Stimulated activated CD4-positive, alpha-beta T cell treated with anti-CD3 and anti-CD28 coated beads, Interleukin-12 subunit alpha, Interleukin-12 subunit beta, amount 100 ng/mL, for 4 hours (primary cell): Measurements from ENCODE around the gene PLEKHA5.
"Not testable (repeated sequence)": the region's sequence is repeated elsewhere in the genome, so short reads cannot be mapped to it uniquely, and the experiment has no call there.

Source experiments
- DNase-seq: peaks from one replicate; pipeline ENCODE4 v3.0.0-alpha.2; 2020

The PLEKHA5 gene

GRCh38 chr12:19285793-19286448, 156.4 kb downstream of the PLEKHA5 start:
- DNase-seq, result no peak

- DNase-seq, result no peak
These were observed 157.8 kb downstream of the PLEKHA5 start for GRCh38 chr12:19287302-19287701.

GRCh38 chr12:19288161-19288560, 158.6 kb downstream of the PLEKHA5 start:
- DNase-seq, result no peak

GRCh38 chr12:19288603-19289244, 159.2 kb downstream of the PLEKHA5 start:
- DNase-seq, result no peak

- no peak for DNase-seq
These were observed 169.5 kb downstream of the PLEKHA5 start for GRCh38 chr12:19298836-19299605.

- no peak for DNase-seq
These were observed 170.2 kb downstream of the PLEKHA5 start for GRCh38 chr12:19299765-19300164.

GRCh38 chr12:19301223-19301622, 171.7 kb downstream of the PLEKHA5 start:
- no peak for DNase-seq

GRCh38 chr12:19301688-19302087, 172.2 kb downstream of the PLEKHA5 start:
- DNase-seq, result no peak

- DNase-seq, result no peak
These were observed 172.6 kb downstream of the PLEKHA5 start for GRCh38 chr12:19302100-19302640.

- no peak for DNase-seq
These were observed 174.0 kb downstream of the PLEKHA5 start for GRCh38 chr12:19303496-19303895.

- DNase-seq, result no peak
These were observed 174.7 kb downstream of the PLEKHA5 start for GRCh38 chr12:19304149-19304750.

- not testable (repeated sequence) for DNase-seq
These were observed 176.1 kb downstream of the PLEKHA5 start for GRCh38 chr12:19305621-19306020.

- DNase-seq, result no peak
These were observed 176.8 kb downstream of the PLEKHA5 start for GRCh38 chr12:19306366-19306765.

- DNase-seq, result no peak
These were observed 177.9 kb downstream of the PLEKHA5 start for GRCh38 chr12:19307451-19307850.

- no peak for DNase-seq
These were observed 181.6 kb downstream of the PLEKHA5 start for GRCh38 chr12:19311165-19311564.

GRCh38 chr12:19312637-19313036, 183.1 kb downstream of the PLEKHA5 start:
- DNase-seq, result no peak

- no peak for DNase-seq
These were observed 186.9 kb downstream of the PLEKHA5 start for GRCh38 chr12:19316425-19316824.

GRCh38 chr12:19322376-19322775, 192.8 kb downstream of the PLEKHA5 start:
- DNase-seq, result no peak

GRCh38 chr12:19323805-19324204, 194.3 kb downstream of the PLEKHA5 start:
- DNase-seq, result no peak

GRCh38 chr12:19326102-19326501, 196.6 kb downstream of the PLEKHA5 start:
- no peak for DNase-seq

- DNase-seq, result no peak
These were observed 202.7 kb downstream of the PLEKHA5 start for GRCh38 chr12:19332196-19332595.

GRCh38 chr12:19338405-19338804, 208.9 kb downstream of the PLEKHA5 start:
- no peak for DNase-seq

GRCh38 chr12:19350850-19351249, 221.3 kb downstream of the PLEKHA5 start:
- DNase-seq, result not testable (repeated sequence)
